GM18951 (cell line): Measurements from ENCODE around the gene PIK3R5.

Experiments used
- POLR2A ChIP-seq: IDR thresholded peaks from 4 replicates; pipeline ENCODE4 v1.6.1; 2011; ENCODE audit warnings: mild to moderate bottlenecking; ENCODE audit not compliant: insufficient read length, insufficient read depth; ENCODE audit errors: extremely low read depth
- in situ Hi-C: fragments of 300-500 bp; cut with MboI; formaldehyde crosslinking; loops from one replicate; pipeline ENCODE4 v1.12.0; 2022; ENCODE audit warnings: low sequenced_read_pairs, mixed read lengths, inconsistent platforms; ENCODE audit not compliant: unreplicated experiment

The PIK3R5 gene

DNA sequence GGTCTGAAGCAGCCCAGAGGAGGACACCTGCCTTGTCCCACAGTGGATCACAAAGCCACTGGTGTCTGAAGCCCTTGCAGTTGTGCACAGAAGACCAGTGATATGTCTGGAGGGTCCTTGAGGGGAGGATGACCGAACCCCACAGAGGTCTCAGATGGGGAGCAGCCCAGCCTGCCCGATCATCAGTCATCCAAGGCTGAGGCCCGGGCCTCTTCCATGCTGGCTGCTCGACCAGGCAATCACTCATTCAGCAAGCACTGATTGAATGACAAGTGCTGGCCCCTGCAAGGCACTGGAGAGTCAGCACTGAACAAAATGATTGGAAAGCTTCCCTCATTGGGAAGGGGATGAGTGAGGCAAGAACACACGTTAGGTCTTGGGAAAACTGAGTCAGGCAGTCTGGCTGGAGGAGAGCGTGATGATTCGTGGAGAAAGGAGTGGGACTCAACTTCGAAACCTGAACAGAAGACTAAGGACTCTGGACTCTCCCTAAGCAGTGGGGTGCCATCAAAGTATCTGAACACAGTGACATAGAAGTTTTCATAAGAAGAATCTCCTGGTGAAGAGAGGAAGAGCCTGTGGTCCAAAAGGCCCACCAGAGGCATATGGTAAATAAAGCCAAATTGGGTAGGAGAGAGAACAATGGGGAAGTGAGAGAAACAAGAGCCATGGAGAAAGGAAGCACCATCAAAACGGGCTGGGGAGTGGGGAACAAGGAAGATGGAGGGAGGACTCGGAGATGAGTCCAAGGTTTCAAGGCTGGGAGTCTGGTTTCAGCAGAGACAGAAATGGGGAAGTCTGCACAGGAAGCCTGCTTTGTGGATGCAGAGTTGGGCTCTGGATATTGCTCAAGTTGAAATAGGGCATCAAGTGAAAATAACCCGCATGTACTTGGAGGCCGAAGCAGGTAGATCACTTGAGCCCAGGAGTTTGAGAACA is 10.2 kb downstream of the PIK3R5 start:
- no peak for TF ChIP-seq POLR2A
- in situ Hi-C loops = no loop called here

DNA sequence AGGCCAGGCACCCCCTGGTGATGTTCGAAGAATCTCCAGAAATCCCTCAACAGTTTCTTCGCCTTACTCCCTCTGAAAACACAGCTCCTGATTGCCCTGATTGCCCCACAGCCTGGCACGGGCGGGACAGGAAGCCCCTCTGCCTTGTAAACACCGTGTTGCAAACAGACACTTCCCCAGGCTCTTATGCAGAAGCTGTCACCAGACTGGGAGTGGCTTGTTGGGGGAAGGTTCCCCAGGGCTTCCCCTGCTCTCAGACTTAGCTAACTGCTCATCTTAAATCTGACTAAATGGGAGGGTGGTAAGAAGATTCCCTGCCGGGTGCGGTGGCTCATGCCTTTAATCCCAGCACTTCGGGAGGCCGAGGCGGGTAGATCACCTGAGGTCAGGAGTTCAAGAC is 11.2 kb downstream of the PIK3R5 start:
- in situ Hi-C loops = no loop called here

DNA sequence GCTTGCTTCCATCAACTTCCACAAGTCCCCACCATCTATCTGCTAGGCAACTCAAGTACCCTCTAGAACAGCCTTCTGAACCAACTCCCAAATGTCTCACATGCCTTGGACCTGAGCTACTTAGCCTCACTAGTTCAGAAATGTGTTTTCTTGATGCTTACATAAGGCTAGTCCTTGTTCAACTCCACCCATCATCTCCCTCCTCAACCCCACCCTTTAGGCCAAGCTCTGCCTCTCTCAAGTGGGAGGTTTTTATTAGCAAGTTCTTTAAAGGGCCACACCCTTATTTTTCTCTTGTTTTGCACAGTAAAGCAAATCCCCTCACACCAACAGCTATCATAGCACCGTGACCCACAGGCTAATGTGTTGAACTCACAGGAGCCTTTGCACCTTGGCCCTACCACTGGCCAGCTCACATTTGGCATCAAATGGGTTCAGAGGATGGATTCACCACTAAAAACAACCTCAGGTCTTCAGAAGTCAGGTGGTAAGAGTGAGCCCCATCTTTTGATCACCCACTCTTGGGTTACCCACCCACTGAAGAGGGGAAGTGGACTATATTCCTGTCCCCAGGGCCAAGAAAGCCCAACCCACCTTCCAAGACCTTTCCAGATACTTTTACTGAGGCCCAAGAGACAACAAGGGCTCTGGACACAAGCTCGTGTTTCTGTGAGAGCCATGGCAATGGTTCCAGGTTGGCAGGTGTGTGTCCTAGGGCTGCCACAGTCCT is 12.2 kb downstream of the PIK3R5 start:
- TF ChIP-seq POLR2A = no peak
- in situ Hi-C loops = no loop called here

More for the DNA sequence above, 11.2 kb downstream of the PIK3R5 start:
- no peak for TF ChIP-seq POLR2A

DNA sequence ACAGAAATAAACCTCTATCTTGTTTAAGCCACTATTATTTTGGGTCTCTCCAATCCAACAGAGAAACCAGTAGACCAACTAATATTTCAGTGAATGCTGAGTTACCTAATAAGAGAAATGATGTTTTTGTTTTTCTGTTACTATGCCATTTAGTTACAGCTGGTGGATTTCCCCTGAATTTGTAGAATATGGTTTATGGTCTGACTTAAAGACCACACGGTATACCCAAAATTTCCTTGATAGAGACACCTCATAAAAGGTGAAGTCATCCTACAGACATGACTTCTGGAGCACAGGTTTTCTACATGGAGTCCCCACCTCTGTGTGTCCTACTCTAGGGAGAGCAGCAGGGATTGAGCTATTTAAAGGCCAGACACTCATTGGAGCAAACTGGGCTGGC is 13.3 kb downstream of the PIK3R5 start:
- in situ Hi-C loops = no loop called here
- no peak for TF ChIP-seq POLR2A

DNA sequence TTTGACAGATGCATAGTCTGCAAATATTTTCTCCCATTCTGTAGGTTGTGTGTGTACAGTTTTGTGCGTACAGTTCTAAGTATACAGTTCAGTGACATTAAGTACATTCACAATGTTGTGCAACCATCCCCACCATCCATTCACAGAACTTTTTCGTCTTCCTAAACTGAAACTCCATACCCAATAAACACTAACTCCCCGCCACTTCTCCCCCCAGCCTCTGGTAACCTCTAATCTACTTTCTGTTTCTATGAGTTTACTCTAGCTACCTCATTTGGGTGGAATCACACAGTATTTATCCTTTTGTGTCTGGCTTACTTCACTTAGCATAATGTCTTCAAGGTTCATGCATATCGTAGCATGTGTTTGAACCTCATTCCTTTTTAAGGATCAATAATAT is 14.3 kb downstream of the PIK3R5 start:
- in situ Hi-C loops = no loop called here
- TF ChIP-seq POLR2A = no peak

DNA sequence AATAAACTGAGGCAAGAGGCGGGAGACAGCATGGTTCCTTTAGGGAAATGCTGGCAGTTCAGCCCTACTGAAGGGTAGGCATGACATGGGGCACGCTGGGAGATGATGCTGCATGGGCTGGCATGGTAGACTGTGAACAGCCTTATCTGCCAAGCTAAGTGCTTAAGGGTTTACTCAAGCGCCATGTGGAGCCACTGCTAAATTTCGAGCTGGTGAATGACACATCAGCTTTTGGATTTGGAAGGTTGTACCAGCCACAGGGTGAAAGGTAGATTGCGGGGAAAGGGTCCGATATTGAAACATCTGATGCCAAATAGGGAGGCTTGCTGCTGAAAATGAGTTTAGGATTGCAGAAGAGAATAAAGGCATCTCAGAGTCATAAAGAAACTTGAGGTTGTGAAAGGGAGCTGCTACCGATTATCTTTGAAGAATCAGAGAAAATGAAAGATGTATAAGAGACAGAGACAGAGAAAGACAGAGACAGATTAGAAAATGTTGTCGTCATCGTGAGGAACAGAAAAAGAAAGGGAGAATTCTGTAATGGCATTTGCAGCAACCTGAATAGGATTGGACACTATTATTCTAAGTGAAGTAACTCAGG is 16.3 kb downstream of the PIK3R5 start:
- TF ChIP-seq POLR2A = no peak
- in situ Hi-C loops = no loop called here

DNA sequence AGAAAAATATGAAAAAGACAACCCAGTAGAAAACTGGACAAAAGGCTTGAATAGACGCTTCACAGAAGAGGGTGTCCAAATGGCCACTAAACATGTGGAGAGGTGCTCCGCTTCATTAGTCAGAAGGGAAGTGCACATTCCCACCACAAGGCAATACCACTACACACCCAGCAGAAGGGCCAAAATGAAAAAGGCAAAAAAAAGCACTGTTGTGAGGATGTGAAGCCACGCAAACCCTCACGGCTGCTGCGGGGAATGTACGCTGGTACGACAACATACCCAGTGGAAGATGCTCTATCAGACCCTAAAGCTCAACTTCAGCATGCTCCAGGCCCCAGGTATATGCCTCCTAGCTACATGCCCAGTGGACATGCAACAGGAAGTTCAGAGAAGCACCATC is 17.0 kb downstream of the PIK3R5 start:
- in situ Hi-C loops = no loop called here
- no peak for TF ChIP-seq POLR2A

DNA sequence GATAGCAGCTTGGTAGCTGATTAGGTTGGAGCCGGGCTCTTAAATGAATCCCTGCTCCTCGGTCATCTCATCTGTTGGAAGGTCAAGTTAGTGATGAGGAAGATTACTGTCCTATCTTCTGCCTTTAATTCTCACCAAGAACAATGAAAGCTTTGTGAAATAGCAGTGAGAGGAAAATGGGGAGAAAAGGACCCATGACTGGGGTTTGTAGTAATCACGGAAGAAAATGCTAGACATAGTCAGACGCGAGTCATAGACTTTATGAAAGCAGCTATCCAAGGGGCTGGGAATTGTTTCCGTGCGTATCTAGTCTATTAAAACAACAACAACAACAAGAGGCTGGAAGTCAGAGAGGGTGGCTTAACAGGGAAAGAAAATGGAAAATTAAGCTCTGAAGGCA is 18.3 kb downstream of the PIK3R5 start:
- no peak for TF ChIP-seq POLR2A
- in situ Hi-C loops = no loop called here

DNA sequence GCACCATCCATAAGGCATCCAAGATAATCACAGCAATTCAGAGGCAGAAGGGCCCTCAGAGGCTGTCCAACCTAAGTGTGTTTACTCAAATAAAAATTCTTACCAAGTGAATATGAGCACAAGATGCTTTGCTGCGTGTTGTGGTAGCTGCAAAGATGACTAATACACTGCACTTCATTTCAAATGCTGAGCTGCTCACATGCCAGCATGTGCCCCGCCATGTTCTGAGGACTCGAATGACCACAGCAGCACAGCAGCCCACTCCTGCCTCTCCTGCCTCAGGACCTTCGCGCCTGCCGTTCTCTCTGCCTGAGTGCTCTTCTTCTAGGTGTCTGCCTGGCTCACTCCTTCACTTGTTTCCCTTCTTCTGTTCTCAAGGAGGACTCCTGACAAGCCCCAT is 19.0 kb downstream of the PIK3R5 start:
- in situ Hi-C loops = no loop called here
- no peak for TF ChIP-seq POLR2A

DNA sequence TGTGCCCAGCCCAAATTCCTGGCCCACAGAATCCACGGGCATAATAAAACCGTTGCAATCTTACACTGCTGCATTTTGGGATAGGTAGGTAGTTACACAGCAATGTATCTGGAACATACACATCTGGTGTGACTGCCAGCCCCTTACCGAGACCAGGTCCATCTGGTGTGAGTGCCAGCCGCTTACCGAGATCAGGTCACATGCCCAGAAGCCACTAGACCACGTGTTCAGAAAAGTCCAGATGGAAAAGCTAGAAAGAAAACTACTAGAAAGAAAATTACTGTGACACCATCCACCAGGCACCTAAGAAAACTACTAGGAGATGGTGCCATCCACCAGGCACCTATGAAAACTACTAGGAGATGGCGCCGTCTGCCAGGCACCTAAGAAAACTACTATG is 19.4 kb downstream of the PIK3R5 start:
- in situ Hi-C loops = no loop called here
- TF ChIP-seq POLR2A = no peak

DNA sequence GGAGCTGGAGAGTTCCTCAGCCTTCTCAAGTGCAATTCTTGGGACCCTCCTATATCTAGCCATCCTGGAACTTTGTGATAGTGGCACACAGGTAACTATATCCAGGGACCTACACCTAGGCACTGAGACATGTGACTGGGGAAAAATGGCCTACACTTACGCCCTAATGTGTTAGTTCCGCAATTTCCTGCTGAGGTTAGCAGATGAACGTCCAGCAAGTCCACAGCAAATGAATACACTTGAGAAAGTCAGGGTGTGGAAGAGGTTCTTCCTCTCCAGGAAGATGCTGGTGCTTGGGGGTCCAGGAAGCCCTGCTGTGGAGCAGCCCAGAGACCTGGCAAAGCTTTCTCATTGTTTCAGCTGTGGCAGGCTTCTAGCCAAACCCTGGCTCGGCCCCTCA is 20.8 kb downstream of the PIK3R5 start:
- in situ Hi-C loops = no loop called here

DNA sequence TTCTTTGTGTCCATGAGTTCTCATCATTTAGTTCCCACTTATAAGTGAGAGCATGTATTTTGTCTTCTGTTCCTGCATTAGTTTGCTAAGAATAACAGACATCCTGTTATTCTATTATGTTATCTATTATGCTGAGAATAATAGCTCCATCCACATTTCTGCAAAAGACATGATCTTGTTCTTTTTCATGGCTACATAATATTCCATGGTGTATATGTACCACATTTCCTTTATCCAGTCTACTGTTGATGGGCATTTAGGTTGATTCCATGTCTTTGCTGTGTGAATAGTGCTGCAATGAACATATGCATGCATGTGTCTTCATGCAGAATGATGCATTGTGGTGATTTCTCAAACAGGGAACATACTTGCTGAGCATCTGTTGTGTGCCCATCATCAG is 21.4 kb downstream of the PIK3R5 start:
- TF ChIP-seq POLR2A = no peak
- in situ Hi-C loops = no loop called here

More for the DNA sequence above, 20.8 kb downstream of the PIK3R5 start:
- no peak for TF ChIP-seq POLR2A

DNA sequence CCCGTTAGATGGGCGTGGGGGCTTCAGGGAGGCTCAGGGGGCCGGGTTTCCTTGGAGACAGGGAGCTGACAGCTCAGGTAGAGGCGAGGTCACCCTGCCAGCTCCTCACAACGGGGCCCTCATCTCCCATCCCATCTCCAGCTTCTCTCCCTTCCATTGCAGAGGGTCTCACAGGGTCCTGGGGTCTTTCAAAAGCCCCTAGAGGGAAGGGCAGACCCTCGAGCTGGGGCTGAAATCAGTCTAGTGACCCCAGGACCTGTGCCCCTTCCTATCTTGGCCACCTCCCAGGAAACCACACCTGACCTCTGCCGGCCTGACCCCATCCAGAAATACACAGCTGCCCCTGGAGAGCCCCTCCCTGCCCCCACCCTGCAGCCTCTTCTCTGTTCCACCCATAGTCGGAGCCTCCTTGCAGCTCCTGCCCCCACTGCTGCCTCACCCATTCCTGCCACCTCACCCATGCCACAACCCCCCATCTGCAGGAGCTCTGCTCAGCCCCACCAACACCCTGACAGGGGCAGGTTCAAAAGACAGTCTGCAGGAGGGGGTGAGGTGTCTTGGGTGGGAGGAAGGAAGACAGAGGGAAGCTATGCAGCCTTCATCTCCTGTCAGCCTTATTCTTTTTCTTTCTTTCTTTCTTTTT is 23.4 kb downstream of the PIK3R5 start:
- no peak for TF ChIP-seq POLR2A
- in situ Hi-C loops = no loop called here
